Stimulated activated CD8-positive, alpha-beta memory T cell treated with anti-CD3 and anti-CD28 coated beads, Interleukin-4, amount 100 ng/mL, for 24 hours (primary cell): ENCODE results near the gene FAM153A.
A peak's percentile ranks its signal among the peaks of the same experiment; 100 is the strongest.
"Not testable (repeated sequence)": the region's sequence is repeated elsewhere in the genome, so short reads cannot be mapped to it uniquely, and the experiment has no call there.

Experiments
- DNase-seq: peaks from one replicate; pipeline ENCODE4 v3.0.0-alpha.2; 2020; ENCODE audit warnings: low read depth

Gene FAM153A

DNA sequence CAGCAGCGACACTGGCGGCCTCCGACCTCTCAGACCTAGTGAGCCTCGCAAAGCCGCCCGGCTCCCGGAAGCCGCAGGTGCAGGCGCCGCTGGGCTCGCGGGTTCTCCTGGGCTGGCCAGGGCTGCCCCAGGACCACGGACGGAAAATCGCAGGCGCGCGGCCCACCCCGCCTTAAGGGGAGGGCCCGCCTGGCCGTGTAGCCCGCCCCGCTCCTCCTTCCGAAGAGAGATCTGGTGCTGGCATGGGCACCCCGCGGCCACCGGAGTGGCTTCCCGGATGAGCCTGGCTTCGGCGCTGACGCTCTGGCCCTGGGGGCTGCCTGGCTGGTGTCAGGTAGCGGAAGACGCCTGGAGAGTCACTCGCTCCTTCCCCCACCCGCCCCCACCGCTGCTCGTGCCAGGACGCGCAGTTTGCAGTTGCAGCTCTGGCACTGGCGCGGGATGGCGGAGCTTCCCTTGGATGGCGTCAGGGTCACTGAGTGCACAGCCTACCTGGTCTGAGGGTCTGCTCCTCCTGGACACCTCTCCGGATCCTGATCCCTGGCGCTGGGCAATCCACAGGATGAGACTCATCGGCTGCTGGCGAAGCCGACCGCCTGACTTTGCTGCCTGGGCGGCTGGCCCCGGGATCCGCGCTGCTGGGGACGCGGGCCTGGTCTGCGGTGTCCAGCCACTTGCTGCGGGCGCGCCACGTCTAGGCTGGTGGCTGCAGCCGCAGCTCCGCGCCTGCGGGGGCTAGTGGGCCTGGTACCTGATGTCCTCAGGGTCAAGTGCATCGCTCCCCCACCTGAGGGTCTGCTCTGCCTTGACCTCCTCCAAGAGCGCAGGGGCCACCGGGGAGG lies at the start of gene FAM153A:
Gene FAM153A, minus strand, starts transcription at position 108 of the 842 bp plus-strand sequence.
- DNase-seq: not testable (repeated sequence)

DNA sequence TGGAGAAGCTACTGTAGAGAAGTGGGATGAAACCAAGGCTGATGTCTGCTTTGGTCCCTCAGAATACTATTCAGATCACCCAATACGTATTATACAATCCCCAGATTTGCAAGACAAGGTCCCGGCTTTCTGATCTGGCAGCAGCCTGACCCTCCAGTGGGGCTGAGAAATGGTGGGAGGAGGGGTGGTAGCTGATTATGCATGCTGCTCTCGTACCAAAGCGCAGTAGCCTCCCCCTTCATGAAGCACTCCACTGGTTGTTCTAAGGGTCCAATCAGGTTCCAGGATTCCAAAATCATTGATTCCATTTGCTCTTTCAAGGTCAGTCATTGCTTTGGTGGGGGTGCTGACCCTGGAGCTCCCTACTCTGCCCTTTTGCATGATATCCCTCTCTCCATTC lies 49.6 kb upstream of the FAM153A start:
- DNase-seq: not testable (repeated sequence)

DNA sequence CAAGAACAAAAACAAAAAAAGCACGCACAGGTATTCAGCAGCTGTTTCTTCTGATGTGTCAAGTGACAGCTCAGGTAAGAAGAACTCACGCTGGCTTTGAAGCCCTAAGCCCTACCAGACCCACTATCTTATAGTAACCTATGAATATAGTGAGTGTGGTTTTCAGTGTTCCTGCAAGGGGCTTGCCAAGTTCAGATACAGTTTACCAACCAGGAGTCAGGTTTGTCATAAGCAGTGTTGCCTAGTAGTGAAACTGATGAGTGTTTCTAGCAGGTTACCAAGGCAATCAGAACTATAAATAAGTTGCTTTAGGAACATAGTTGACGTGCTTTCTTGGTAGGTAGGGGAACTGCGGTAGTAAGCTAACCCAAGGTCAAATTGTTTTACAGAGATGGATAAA lies 43.4 kb upstream of the FAM153A start:
- DNase-seq: not testable (repeated sequence)

DNA sequence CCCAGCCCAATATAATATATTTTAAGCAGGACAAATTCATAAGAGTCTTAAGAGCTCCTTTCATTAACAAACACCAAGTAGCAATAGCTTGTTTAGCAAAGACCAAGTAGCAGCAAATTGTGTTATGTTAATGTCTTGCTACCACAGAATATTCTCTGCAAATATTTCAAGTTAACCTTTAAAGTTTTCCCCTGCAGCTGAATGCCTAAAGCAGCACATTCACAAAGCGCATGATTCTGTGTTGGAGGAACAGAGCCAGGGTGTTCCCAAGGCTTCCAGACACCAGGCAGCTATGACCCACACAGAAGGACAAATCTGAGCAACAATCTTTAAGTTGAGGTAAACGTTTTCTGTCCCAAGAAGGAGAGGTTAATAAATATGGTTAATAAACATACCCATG lies 42.1 kb upstream of the FAM153A start:
- DNase-seq: not testable (repeated sequence)

DNA sequence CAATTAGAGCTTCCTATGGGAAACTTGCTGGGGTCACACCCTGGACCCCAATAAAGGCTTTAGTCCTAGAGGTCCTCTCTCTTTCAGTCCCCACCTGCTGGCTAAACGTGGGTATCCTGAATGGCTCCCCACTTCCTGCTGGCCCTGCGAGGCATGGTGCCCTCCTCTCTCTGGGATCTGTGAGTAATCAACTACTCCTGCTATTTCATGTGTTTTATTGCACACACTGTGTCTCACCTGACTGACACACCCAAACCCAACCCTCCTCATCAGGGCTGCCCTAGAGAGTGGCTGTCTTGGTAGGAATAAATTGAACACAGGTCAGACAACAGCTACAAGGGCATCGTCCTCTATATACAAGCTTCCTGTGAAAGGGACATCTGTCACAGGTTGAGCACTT lies 39.8 kb upstream of the FAM153A start:
- not testable (repeated sequence) for DNase-seq

DNA sequence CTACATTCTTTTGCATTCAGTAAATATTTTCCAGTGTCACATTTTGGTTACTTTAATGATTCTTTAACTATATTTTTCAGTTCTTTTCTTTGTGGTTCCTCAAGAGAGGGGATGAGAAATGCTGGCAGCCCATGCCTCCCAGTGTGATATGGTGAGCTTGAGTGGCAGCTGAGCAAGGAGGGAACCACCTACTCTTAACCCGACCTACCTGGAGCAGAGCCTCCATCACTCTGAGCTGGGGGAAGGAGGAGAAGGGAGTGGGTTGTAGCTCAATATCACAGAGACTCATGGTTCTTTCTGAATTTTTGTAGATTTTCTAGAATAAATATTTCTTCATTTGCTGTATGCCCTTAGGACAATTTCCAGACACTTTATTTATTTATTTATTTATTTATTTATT lies 37.0 kb upstream of the FAM153A start:
- DNase-seq: not testable (repeated sequence)

DNA sequence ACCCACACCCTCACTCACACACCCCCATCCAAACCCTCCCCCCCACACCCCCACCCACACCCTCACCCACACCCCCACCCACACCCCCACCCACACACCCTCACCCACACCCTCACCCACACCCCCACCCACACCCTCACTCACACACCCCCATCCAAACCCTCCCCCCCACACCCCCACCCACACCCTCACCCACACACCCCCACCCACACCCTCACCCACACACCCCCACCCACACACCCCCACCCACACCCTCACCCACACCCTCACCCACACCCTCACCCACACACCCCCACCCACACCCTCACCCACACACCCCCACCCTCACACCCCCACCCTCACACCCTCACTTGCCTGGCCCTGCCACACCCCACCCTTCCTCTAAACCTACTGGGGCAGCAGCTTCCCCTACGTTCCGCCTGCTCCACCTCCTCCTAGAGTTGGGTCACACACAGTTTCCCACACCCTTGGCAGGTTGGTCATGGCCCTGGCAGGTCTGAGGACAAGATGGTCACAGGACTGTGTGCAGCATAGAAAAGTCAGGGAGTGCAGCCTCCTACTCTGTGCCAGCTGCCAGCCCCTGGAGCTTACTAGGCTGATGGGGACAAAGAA lies 30.2 kb upstream of the FAM153A start:
- DNase-seq: not testable (repeated sequence)

DNA sequence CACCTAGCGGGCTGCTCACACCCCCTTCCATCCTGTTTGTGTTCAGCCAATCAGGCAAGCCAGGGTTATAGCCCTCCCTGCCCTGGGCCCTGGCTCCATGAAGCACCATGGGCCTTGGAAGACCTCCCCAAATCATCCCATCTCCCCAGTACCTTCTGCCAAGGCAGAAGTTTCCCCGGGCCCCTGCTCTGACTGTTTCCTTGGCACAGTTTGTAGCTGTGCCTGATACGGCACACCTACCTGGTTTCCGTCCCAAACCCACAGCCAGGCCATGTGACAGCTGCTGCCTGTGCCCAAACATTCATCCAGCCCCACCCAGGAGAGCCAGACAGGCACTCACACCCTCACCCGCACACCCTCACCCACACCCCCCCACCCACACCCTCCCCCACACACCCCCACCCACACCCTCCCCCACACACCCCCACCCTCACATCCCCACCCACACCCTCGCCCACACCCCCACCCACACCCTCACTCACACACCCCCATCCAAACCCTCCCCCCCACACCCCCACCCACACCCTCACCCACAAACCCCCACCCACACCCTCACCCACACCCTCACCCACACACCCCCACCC lies 29.6 kb upstream of the FAM153A start:
- DNase-seq: not testable (repeated sequence)

DNA sequence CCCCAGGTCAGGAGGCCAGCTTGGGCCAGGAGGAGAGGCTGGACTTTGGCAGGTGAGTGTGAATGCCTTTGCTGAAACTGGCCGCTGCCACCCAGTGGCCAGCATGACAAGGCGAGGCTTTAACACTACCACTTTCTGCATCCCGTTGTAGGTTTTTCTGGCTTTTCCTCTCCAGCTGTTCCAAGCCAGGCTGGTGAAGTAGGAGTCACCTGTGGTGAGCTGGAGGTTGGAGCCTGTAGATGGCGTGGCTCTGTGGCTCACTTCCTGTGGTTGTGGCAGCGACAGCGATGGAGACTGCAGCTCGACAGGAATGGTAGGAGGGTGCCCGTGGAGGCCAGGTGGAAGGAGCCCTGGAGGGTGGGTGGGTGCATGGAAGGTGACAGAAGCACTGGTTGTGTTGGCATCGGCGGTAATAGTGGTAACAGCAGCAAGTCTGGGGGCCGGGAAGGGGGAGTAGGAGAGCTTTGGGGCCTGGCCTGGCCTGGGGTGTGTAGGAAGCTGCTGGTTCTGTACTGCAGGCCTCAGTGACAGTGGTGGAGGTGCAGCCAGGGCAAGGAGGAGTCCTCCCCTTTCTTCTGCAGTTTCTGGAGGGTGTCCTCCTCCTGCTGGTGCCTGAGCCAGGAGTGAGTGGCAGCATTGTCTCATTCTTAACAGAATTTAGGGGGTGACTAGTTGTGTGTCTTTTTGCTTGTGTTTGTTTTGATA lies 26.7 kb upstream of the FAM153A start:
- DNase-seq: peak; percentile 3

DNA sequence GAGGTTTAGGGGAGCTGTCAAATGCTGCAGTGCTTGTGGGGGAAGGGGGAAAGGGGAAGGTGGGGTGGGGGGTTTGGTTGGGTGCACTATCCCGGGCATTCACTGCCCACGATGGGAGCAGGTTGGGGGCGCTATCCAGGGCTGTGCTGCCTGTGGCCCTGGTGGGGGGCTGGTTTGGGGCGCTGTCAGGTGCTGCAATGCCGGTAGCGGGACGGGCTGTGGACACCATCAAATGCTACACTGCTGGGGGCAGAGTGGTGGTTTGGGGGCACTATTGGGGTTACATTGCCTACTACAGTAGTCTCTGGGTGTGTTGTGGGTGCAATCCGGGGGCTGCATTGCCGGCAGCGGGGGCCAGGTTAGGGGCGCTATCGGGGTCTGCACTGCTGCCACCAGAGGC lies 25.7 kb upstream of the FAM153A start:
- not testable (repeated sequence) for DNase-seq

DNA sequence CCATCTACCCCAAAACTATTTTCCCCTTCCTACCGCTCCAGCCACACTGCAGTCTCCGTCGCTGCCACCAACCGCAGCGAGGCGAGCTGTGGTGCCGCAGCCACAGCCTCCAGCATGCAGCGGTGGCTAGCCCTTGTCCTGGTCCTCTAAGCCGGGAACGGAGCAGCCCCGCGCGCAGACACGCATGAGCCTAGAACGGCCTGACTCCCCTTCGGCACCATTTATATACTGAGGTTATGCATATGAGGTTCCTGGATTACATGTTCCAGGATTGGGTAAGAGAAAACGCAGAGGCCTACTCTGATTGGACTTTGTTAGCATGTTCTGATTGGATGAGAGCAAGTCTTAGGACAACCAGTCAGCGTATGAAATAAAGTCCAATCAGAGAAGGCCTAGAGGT lies 24.6 kb upstream of the FAM153A start:
- not testable (repeated sequence) for DNase-seq

DNA sequence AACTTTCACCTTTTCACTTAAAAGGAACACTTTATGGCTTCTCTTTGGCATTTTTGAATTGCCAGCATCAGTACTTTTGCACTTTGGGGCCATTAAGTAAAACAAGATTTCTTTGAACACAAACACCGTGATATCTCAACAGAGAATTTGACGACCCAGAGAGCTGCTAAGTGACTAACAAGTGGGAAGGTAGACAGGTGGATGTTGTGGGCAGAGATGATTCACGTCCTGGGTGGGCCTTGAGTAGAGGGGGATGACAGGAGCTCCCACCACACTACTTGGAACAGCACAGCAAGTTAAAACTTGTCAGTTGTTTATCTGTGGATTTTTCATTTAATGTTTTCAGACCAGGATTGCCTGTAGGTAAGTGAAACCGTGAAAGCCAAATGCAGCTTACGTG lies 18.7 kb upstream of the FAM153A start:
- peak; percentile 9 for DNase-seq

DNA sequence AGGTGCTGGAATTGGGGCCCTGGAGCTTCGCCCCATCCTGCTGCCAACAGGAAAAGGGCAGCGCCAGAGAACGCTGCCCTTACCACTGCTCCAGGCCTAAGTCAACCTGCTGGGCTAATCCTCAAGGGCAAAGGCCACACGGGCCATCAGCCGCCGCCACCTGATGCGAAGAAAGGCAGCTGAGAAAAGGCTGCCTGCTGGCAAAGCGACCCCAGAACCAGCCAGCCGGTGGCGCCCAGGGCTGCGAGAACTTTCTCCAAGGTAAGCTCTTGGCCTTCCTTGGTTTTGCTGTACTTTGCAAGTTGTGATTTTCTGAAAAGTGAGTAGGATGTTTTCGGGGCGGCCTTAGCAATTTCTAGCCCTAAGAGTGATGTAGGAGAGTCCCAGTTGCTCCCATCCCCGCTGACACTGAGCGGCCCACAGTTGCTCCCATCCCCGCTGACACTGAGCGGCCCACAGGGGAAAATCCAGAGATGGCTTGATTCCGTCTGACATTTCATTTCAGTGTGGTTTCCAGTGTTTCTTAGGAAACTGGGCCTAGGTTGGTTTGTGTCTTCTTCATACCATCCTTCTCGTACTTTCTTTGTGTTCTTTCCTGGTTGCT lies 15.6 kb upstream of the FAM153A start:
- not testable (repeated sequence) for DNase-seq

DNA sequence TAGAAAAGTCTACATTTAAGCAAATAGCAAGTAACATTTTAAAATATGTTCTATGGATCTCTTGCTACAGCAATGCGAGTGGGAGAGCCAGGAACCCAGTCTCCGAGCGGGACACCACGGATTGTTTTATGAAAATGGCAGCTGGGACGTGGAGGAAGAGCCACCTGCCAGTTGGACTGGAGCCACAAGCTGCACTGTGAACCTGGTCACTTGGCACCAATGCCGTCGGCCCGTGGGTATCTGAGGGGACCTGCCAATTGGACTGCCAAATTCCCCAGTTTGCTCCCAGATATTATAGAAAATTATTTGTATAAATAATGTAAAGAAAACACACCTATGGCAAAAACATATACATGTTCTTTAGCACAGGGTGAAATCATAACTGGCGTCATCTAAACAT lies 10.6 kb upstream of the FAM153A start:
- not testable (repeated sequence) for DNase-seq

DNA sequence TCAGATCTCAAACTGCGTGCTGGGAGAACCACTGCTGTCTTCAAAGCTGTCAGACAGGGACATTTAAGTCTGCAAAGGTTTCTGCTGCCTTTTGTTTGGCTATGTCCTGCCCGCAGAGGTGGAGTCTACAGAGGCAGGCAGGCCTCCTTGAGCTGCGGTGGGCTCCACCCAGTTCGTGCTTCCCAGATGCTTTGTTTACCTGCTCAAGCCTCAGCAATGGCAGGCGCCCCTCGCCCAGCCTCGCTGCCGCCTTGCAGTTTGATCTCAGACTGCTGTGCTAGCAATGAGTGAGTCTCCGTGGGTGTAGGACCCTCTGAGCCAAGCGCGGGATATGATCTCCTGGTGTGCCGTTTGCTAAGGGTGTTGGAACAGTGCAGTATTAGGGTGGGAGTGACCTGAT lies 8.9 kb upstream of the FAM153A start:
- not testable (repeated sequence) for DNase-seq

DNA sequence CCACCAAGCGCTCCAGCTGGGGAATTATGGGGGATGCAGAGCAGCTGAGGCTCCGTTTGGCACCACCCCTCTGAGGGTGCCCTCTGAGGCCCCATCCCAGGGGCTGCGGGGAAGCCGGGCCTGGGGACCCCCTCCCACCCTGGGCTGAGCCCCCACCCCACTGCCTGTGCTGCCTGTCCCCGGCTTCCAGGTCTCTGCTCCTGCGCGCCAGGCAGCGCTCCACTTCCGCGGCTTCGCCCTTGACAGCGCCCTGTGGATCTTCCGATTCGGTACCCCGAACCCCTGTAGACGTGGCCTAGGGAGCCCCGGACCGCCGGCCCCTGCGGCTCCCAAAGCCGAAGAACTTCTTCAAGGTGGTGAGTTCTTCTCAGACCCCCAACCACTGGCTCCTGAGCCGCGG lies 530 bp downstream of the FAM153A start:
- DNase-seq: not testable (repeated sequence)

DNA sequence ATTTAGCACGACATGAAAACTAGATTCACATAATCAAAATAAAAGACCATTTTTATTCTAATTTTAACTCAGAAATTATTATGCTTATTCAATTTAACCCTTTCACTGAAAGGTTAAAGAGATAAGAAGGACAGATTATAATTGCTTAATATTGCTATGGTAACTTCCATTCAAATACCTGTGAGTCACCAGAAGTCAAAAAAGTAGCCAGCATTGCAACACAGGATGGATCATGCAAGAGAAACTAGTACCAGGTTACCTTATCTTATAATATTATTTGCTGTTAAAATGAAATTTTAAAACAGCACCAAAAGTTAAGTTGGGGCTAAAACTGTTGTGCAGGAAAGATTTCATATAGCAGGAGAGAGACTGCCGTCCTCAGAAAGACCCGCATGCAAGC lies 11.5 kb downstream of the FAM153A start:
- not testable (repeated sequence) for DNase-seq

DNA sequence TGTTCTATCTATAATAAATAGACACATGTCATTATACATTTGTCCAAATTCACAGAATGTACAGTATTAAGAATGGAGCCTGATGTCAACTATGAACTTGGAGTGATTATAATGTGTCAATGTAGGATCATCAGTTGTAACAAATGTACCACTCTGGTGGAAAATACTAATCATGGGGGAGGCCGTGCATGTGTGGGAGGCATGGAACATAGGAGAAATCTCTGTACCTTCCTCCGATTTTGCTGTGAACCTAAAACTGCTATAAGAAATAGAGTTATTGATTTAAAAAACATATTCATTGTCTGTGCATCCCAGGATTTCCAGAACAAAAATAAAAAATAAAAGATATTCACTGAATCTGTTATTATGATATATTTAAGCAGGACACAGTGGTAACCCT lies 12.1 kb downstream of the FAM153A start:
- not testable (repeated sequence) for DNase-seq

DNA sequence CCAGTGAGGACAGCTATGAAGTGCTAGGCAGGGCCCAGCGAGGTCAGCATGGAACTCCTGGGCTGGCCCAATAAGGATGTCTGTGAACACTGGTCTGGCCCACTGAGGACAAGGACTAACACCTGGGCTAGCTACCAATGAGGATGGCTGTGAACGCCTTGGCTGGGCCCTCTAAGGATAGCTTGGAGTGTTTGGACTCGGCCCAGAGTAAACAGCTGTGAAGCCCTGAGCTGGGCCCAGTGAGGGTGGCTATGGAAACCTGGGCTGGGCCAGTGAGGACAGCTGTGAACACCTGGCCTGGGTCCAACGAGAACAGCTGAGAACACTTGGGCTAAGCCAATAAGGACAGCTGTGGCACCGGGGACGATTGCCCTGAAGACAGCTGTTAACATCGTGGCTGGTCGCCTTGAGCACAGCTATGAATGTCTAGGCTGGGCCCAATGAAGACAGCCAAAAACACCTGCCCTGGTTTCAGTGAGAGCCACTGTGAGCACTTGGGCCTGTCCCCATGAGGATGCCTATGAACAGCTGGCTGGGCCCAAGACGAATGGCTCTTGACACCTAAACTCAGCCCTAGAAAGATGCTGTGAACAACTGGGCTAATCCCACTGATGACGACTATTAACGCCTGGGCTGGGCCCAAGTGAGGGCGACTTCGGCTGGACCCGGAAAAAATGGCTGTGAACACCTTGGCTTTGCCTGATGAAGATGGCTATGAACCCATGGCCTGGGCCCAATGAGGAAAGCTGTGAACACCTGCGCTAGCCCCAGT lies 18.8 kb downstream of the FAM153A start:
- DNase-seq: not testable (repeated sequence)

DNA sequence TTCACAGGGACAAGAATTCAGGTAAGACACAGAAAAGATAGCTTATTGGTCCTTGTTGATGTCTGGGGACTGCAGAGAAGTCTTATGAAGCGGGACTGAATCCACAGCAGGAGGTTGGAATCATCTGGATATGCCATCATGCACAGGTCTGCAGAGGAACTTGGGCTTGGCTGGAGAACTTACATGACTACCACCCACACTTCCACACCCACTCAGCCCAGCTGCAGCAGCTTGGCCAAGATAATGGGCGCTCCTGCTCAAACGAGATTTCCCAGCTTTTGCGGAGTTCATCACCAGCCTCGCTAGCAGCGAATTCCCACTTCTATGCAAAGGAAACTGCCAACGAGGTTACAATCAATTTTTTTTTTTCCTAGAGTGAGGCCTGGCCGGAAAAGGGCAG lies 21.7 kb downstream of the FAM153A start:
- DNase-seq: not testable (repeated sequence)

DNA sequence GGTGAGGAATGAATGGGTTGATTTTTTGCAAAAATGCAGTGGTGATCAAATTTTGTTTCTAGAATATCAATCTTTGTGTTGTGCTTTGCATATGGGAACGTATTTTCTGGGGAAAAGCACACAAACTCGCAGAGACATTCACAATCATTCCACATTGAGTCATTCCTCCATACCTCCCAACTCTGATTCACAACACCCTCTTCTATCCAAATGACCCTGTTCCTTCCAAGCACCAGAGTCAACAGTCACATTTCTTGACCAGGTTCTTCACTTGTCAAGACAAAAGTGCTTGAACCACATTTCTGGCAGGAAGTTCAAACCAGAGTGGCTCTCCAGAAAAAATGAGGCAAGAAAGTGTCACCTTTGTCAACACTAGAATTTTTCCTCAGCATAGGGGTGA lies 35.3 kb downstream of the FAM153A start:
- not testable (repeated sequence) for DNase-seq
